ENCODE results near the gene GOPC. TPM values are rescaled to one million over a fixed set of nuclear protein-coding genes. Genes with fewer than 3 reads are reported as not detected.

GOPC gene
- total and polyA plus RNA-seq, 2 of the 13 experiments (the other 11 are each of a cell fraction or from before 2014, with no cell fraction given): 20.9 to 41.5 TPM

DNA sequence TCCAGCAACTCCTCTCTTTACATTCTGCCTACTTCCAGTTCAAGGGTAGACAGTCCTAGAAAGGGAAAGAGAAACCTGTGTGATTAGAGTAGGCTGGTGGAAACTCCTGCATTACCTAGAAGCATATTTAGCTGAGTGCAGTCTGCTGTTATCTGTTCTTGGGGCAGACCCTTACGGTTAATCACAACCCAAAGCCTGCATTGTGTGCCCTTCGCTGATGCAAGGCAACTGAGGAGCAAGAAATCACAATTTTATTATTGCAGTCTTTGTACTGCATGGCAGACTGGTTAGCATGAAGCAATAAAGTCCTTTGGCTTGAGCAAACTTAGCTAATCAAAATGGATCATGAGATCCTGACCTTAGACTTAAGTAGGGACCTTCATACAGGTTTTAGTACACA is 1.5 kb upstream of the GOPC start (continued):
- TF ChIP-seq, protein P1, sequence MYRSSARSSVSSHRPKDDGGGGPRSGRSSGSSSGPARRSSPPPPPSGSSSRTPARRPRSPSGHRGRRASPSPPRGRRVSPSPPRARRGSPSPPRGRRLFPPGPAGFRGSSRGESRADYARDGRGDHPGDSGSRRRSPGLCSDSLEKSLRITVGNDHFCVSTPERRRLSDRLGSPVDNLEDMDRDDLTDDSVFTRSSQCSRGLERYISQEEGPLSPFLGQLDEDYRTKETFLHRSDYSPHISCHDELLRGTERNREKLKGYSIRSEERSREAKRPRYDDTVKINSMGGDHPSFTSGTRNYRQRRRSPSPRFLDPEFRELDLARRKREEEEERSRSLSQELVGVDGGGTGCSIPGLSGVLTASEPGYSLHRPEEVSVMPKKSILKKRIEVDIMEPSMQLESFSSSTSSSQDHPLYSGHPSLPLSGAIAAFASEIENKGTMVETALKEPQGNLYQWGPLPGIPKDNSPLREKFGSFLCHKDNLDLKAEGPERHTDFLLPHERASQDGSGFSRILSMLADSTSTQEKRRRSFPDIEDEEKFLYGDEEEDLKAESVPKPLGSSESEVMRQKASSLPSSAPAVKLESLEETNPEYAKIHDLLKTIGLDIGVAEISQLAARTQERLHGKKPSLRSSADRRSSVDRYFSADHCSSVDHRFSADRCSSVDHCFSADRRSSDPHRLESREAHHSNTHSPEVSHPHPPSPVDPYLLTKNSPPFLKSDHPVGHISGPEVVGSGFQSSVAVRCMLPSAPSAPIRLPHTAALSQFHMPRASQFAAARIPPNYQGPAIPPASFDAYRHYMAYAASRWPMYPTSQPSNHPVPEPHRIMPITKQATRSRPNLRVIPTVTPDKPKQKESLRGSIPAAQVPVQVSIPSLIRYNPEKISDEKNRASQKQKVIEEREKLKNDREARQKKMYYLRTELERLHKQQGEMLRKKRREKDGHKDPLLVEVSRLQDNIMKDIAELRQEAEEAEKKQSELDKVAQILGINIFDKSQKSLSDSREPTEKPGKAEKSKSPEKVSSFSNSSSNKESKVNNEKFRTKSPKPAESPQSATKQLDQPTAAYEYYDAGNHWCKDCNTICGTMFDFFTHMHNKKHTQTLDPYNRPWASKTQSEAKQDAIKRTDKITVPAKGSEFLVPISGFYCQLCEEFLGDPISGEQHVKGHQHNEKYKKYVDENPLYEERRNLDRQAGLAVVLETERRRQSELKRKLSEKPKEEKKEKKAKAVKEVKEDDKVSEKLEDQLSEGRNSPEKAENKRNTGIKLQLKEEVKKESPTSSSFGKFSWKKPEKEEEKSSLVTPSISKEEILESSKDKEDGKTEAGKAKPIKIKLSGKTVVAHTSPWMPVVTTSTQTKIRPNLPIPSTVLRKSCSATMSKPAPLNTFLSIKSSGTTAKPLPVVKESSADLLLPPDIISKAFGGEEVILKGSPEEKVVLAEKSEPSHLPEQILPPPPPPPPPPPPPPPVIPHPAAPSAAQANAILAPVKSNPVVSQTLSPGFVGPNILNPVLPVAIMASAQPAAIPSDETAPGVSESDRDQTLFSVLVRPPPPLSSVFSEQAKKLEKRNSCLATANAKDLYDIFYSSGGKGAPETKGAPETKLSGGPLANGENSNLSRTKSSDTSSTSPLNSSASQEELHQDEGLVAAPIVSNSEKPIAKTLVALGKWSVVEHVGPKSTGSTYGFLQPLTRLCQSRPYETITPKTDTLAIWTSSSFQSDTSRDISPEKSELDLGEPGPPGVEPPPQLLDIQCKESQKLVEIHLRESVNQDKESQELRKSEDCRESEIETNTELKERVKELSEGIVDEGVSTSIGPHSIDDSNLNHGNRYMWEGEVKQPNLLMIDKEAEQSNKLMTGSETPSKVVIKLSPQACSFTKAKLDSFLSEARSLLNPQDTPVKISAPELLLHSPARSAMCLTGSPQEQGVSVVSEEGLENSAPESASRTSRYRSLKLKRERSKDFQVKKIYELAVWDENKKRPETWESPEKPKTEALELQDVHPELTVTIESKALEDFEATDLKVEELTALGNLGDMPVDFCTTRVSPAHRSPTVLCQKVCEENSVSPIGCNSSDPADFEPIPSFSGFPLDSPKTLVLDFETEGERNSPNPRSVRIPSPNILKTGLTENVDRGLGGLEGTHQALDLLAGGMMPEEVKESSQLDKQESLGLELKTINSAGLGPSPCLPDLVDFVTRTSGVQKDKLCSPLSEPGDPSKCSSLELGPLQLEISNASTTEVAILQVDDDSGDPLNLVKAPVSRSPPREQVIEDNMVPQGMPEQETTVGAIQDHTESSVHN (CRISPR knock-in tag; IDR thresholded peaks at IDR 0.05): no peak
- TF ChIP-seq, protein P2, sequence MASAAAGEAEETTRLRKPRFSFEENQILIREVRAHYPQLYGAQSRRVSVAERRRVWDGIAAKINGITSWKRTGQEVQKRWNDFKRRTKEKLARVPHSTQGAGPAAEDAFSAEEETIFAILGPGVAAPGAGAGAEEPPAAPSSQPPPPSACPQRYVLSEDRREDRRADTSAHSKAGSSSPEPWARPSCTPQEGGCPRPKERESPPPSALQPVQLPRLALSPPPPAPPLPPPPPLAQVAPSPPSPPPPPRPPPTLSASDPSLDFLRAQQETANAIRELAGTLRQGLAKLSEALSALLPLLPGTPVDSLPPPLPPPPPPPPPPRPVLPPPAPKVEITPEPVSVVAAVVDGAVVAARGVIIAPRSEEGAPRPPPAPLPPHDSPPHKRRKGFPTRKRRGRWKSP (CRISPR knock-in tag; IDR thresholded peaks at IDR 0.05): no peak
- TF ChIP-seq NAIF1 (CRISPR knock-in tag; IDR thresholded peaks at IDR 0.05; ENCODE audit: borderline replicate concordance) (no peak), ZBTB7B (CRISPR knock-in tag; IDR thresholded peaks at IDR 0.05) (no peak), BRCA1 (CRISPR knock-in tag; IDR thresholded peaks at IDR 0.05) (no peak), BRD4 (CRISPR knock-in tag; IDR thresholded peaks at IDR 0.05) (no peak)
- TF ChIP-seq, protein P3, sequence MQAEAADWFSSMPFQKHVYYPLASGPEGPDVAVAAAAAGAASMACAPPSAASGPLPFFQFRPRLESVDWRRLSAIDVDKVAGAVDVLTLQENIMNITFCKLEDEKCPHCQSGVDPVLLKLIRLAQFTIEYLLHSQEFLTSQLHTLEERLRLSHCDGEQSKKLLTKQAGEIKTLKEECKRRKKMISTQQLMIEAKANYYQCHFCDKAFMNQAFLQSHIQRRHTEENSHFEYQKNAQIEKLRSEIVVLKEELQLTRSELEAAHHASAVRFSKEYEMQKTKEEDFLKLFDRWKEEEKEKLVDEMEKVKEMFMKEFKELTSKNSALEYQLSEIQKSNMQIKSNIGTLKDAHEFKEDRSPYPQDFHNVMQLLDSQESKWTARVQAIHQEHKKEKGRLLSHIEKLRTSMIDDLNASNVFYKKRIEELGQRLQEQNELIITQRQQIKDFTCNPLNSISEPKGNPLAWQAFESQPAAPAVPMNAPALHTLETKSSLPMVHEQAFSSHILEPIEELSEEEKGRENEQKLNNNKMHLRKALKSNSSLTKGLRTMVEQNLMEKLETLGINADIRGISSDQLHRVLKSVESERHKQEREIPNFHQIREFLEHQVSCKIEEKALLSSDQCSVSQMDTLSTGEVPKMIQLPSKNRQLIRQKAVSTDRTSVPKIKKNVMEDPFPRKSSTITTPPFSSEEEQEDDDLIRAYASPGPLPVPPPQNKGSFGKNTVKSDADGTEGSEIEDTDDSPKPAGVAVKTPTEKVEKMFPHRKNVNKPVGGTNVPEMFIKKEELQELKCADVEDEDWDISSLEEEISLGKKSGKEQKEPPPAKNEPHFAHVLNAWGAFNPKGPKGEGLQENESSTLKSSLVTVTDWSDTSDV (CRISPR knock-in tag; IDR thresholded peaks at IDR 0.05): no peak
- TF ChIP-seq, protein P4, sequence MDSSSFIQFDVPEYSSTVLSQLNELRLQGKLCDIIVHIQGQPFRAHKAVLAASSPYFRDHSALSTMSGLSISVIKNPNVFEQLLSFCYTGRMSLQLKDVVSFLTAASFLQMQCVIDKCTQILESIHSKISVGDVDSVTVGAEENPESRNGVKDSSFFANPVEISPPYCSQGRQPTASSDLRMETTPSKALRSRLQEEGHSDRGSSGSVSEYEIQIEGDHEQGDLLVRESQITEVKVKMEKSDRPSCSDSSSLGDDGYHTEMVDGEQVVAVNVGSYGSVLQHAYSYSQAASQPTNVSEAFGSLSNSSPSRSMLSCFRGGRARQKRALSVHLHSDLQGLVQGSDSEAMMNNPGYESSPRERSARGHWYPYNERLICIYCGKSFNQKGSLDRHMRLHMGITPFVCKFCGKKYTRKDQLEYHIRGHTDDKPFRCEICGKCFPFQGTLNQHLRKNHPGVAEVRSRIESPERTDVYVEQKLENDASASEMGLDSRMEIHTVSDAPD (CRISPR knock-in tag; IDR thresholded peaks at IDR 0.05): no peak
